ENCODE data around the gene CTAG2.
"Not testable (repeated sequence)": the region's sequence is repeated elsewhere in the genome, so short reads cannot be mapped to it uniquely, and the experiment has no call there.

The CTAG2 gene

GRCh38 chrX:154648931-154649330, 4.4 kb downstream of the CTAG2 start:
- no peak for DNase-seq (ENCODE audit: low read depth)

- not testable (repeated sequence) for DNase-seq (ENCODE audit: low read depth)
Observed at GRCh38 chrX:154645745-154646378, 7.5 kb downstream of the CTAG2 start.

GRCh38 chrX:154643708-154644107, 9.7 kb downstream of the CTAG2 start:
- DNase-seq (ENCODE audit: low read depth): not testable (repeated sequence)

- DNase-seq (ENCODE audit: low read depth): not testable (repeated sequence)
Observed at GRCh38 chrX:154641740-154642139, 11.6 kb downstream of the CTAG2 start.

- DNase-seq (ENCODE audit: low read depth): not testable (repeated sequence)
Observed at GRCh38 chrX:154633661-154634060, 19.7 kb downstream of the CTAG2 start.

GRCh38 chrX:154630949-154631348, 22.4 kb downstream of the CTAG2 start:
- DNase-seq (ENCODE audit: low read depth): not testable (repeated sequence)

- DNase-seq (ENCODE audit: low read depth): not testable (repeated sequence)
Observed at GRCh38 chrX:154628960-154629359, 24.4 kb downstream of the CTAG2 start.

GRCh38 chrX:154620767-154621414, 32.5 kb downstream of the CTAG2 start:
- not testable (repeated sequence) for DNase-seq (ENCODE audit: low read depth)

GRCh38 chrX:154619182-154619581, 34.2 kb downstream of the CTAG2 start, which contains the start of gene CTAG1B:
Gene CTAG1B (minus strand): TSS chrX:154619282. CDS start chrX:154619218, 64 bp downstream.
- not testable (repeated sequence) for DNase-seq (ENCODE audit: low read depth)

GRCh38 chrX:154613586-154613985, 39.8 kb downstream of the CTAG2 start:
- DNase-seq (ENCODE audit: low read depth): not testable (repeated sequence)

GRCh38 chrX:154611146-154611545, 42.2 kb downstream of the CTAG2 start:
- not testable (repeated sequence) for DNase-seq (ENCODE audit: low read depth)

- not testable (repeated sequence) for DNase-seq (ENCODE audit: low read depth)
Observed at GRCh38 chrX:154608823-154609222, 44.6 kb downstream of the CTAG2 start.

- DNase-seq (ENCODE audit: low read depth): not testable (repeated sequence)
Observed at GRCh38 chrX:154607976-154608375, 45.4 kb downstream of the CTAG2 start.

GRCh38 chrX:154607370-154607769, 46.0 kb downstream of the CTAG2 start:
- no peak for DNase-seq (ENCODE audit: low read depth)

GRCh38 chrX:154605566-154605965, 47.8 kb downstream of the CTAG2 start:
- no peak for DNase-seq (ENCODE audit: low read depth)

- DNase-seq (ENCODE audit: low read depth): no peak
Observed at GRCh38 chrX:154603438-154604430, 49.6 kb downstream of the CTAG2 start.

GRCh38 chrX:154602766-154603437, 50.5 kb downstream of the CTAG2 start:
- no peak for DNase-seq (ENCODE audit: low read depth)

GRCh38 chrX:154602226-154602625, 51.2 kb downstream of the CTAG2 start:
- DNase-seq (ENCODE audit: low read depth): no peak

Data from stimulated activated CD8-positive, alpha-beta memory T cell treated with anti-CD3 and anti-CD28 coated beads, Interleukin-12 subunit alpha, Interleukin-12 subunit beta, amount 100 ng/mL, for 4 hours (primary cell).